K562 (cell line): ENCODE measurements around the gene GMPR2. TPM values are rescaled to one million over a fixed set of nuclear protein-coding genes. Genes with fewer than 3 reads are reported as not detected.

Experiments used
- ARID4B ChIP-seq: sonication (generic); formaldehyde crosslinking; IDR thresholded peaks from 2 replicates; pipeline ENCODE4 v1.8.0; 2022; ENCODE audit warnings: mild to moderate bottlenecking, missing genetic modification reagents
- BRD4 ChIP-seq: fragments of 200-600 bp; sonication (generic); IDR thresholded peaks from 2 replicates; pipeline ENCODE4 v1.6.1; 2017; ENCODE audit warnings: inconsistent platforms
- CBX1 ChIP-seq: sonication (generic); IDR thresholded peaks from 2 replicates; pipeline ENCODE4 v1.6.1; 2016; ENCODE audit warnings: antibody characterized with exemption, low read depth, mild to moderate bottlenecking
- CLOCK ChIP-seq: fragments of 250-450 bp; sonication (Bioruptor Pico); IDR thresholded peaks from 2 replicates; pipeline ENCODE4 v1.4.0; 2020; ENCODE audit warnings: mild to moderate bottlenecking, moderate library complexity, borderline replicate concordance
- E2F6 ChIP-seq, 2 experiments: IDR thresholded peaks; 2 replicates each; pipeline ENCODE4 v1.6.1; 2011; ENCODE audit warnings: borderline replicate concordance in 1 of 2, control low read depth in 1 of 2, low read depth in 1 of 2, low read length in 1 of 2, mild to moderate bottlenecking in 1 of 2, mixed read lengths in 1 of 2, moderate library complexity in 1 of 2; ENCODE audit not compliant: insufficient read depth in 1 of 2, insufficient read length in 1 of 2, poor library complexity in 1 of 2, severe bottlenecking in 1 of 2; ENCODE audit errors: extremely low read depth in 1 of 2
- FOXO4 ChIP-seq: fragments of 450-650 bp; formaldehyde crosslinking; IDR thresholded peaks from 2 replicates; pipeline ENCODE4 v1.4.0; 2020; ENCODE audit warnings: mild to moderate bottlenecking, moderate library complexity
- OTX1 ChIP-seq: fragments of 450-650 bp; formaldehyde crosslinking; IDR thresholded peaks from 2 replicates; pipeline ENCODE4 v1.4.0; 2022; ENCODE audit warnings: mild to moderate bottlenecking
- RFX1 ChIP-seq: fragments of 450-650 bp; IDR thresholded peaks from 2 replicates; pipeline ENCODE4 v1.6.1; 2016; ENCODE audit warnings: mild to moderate bottlenecking, moderate library complexity
- ZBTB1 ChIP-seq: sonication (generic); formaldehyde crosslinking; IDR thresholded peaks from 2 replicates; pipeline ENCODE4 v1.8.1; 2023; ENCODE audit warnings: missing genetic modification reagents, low read depth, mild to moderate bottlenecking, borderline replicate concordance
- ZNF592 ChIP-seq: fragments of 450-650 bp; IDR thresholded peaks from 2 replicates; pipeline ENCODE4 v1.6.1; 2017; ENCODE audit warnings: antibody characterized with exemption, mild to moderate bottlenecking
- polyA plus RNA-seq, 8 experiments: library from polyadenylated mRNA; depleted of rRNA in 4 of 8; stranded (reverse) in 5 of 8; unstranded in 3 of 8; fragments of >200 nt; fragmentation: Nextera tagmentation in 2 of 8; fragmentation: Illumina TruSeq in 1 of 8; extraction: Ambion mirVana in 2 of 8; extraction: Trizol in 1 of 8; gene quantifications; 2 replicates each; pipeline versions ENCODE4 v1.2.1 to v1.2.3, GENCODE V29; 2011 to 2014; ENCODE audit warnings: inconsistent platforms in 1 of 8, missing spikeins in 1 of 8
- total RNA-seq, 7 experiments: library from RNA; depleted of rRNA in 6 of 7; stranded (reverse); fragments of >200 nt in 6 of 7; fragmentation: Illumina TruSeq in 2 of 7; extraction: Trizol in 2 of 7; gene quantifications; 2 replicates each; pipeline versions ENCODE4 v1.2.1 to v1.2.3, GENCODE V29; 2011 to 2021; ENCODE audit warnings: low replicate concordance in 1 of 7

GMPR2 gene
- total and polyA plus RNA-seq, 9 of the 15 experiments (the other 6 are each of a cell fraction or from before 2014, with no cell fraction given): 26.4 to 67.4 (median 36.3) TPM

- TF ChIP-seq E2F6 (IDR thresholded peaks at IDR 0.05; ENCODE audit: borderline replicate concordance in 1 of 2, extremely low read depth in 1 of 2, insufficient read depth in 1 of 2, insufficient read length in 1 of 2, low read depth in 1 of 2, low read length in 1 of 2, poor library complexity in 1 of 2, severe bottlenecking in 1 of 2) (peak; percentile 79 to 91), OTX1 (no peak), FOXO4 (CRISPR knock-in tag) (no peak), RFX1 (no peak), CLOCK (CRISPR knock-in tag) (no peak), CBX1 (0 out of 2 replicates have a peak, but pooled peaks have one; percentile 60), ZNF592 (peak; percentile 84), ZBTB1 (CRISPR knock-in tag) (no peak), ARID4B (CRISPR knock-in tag) (peak; percentile 20; the same call in 1 of the 2 replicates), BRD4 (no peak)
Observed at GRCh38 chr14:24271134-24271833, 38.6 kb downstream of the GMPR2 start, which contains the start of gene RABGGTA (continued).
